Vagina (tissue), 2 donors: ENCODE results near the gene DLG2. TPM values are rescaled to one million over a fixed set of nuclear protein-coding genes. Genes with fewer than 3 reads are reported as not detected.
"Not testable (repeated sequence)": the region's sequence is repeated elsewhere in the genome, so short reads cannot be mapped to it uniquely, and the experiment has no call there.

Experiments
- DNase-seq, 2 donors: peaks; one replicate each; pipeline ENCODE4 v3.0.0-alpha.2; 2017; ENCODE audit errors: extremely low spot score in 2 of 2
- H3K27ac ChIP-seq: fragments of 200-600 bp; sonication (generic); one replicate; pipeline ENCODE4 v1.5.1; 2019
- H3K27me3 ChIP-seq: fragments of 200-600 bp; sonication (generic); one replicate; pipeline ENCODE4 v1.5.1; 2019
- H3K36me3 ChIP-seq, 2 donors: fragments of 200-600 bp; sonication (generic); one replicate each; pipeline ENCODE4 v1.5.1; 2017 to 2019
- H3K4me1 ChIP-seq: fragments of 200-600 bp; sonication (generic); one replicate; pipeline ENCODE4 v1.5.1; 2019
- H3K4me3 ChIP-seq, 2 donors: fragments of 200-600 bp; sonication (generic); 1 replicate in 1 of 2; 2 replicates in 1 of 2; pipeline ENCODE4 v1.5.1; 2016 to 2019
- H3K9me3 ChIP-seq: fragments of 200-600 bp; sonication (generic); one replicate; pipeline ENCODE4 v1.5.1; 2019
- CTCF ChIP-seq, 3 experiments: fragments of 450-650 bp in 2 of 3; fragments of 200-600 bp in 1 of 3; sonication (generic) in 1 of 3; IDR thresholded peaks; one replicate each; pipeline ENCODE4 v1.5.1; 2017 to 2019; ENCODE audit warnings: antibody characterized with exemption in 3 of 3, mild to moderate bottlenecking in 2 of 3, moderate library complexity in 2 of 3
- POLR2A ChIP-seq, 2 donors: fragments of 450-650 bp; IDR thresholded peaks; one replicate each; pipeline ENCODE4 v1.6.1; 2017; ENCODE audit warnings: antibody characterized with exemption in 2 of 2, mild to moderate bottlenecking in 2 of 2, moderate library complexity in 2 of 2
- POLR2AphosphoS5 ChIP-seq, 2 donors: sonication (generic); formaldehyde crosslinking; IDR thresholded peaks; one replicate each; pipeline ENCODE4 v1.9.0; 2017; ENCODE audit warnings: antibody characterized with exemption in 2 of 2, mild to moderate bottlenecking in 2 of 2, low read depth in 1 of 2; ENCODE audit not compliant: insufficient read depth in 1 of 2
- intact Hi-C: fragments of 100-400 bp; cut with DNase I; formaldehyde crosslinking; loops from one replicate; pipeline ENCODE4 v1.15.1; 2023
- total RNA-seq: library from RNA; depleted of rRNA; stranded (reverse); fragments of >200 nt; gene quantifications from one replicate; pipeline ENCODE4 v1.2.3, GENCODE V29; 2016

The DLG2 gene
- total RNA-seq, 1 donor from 2014 or later: 10.1 TPM

GRCh38 chr11:85626496-85626895 lies 648 bp downstream of the DLG2 start:
- Histone ChIP-seq H3K27me3 (no peaks in the 10 kb centered on the region), H3K36me3 (no peaks in the 10 kb centered on the region), H3K4me1 (peaks cover 15% of the 10 kb centered on the region), H3K9me3 (no peaks in the 10 kb centered on the region), H3K4me3 (peak overlapping the region; percentile 65 to 77), H3K27ac (peak overlapping the region; percentile 94)
- no peak for TF ChIP-seq POLR2A (IDR thresholded peaks at IDR 0.05)
- intact Hi-C loops: no loop called here
- no peak for DNase-seq

- DNase-seq: no peak
- Histone ChIP-seq H3K9me3 (no peaks in the 10 kb centered on the region), H3K27ac (no peak overlapping the region)
Measured at GRCh38 chr11:85620256-85620655, 6.9 kb downstream of the DLG2 start.

GRCh38 chr11:85619499-85619898 lies 7.6 kb downstream of the DLG2 start:
- intact Hi-C loops: no loop called here
- no peaks in the 10 kb centered on the region for H3K36me3 ChIP-seq
- no peak overlapping the region for H3K4me3 ChIP-seq
- no peak for TF ChIP-seq POLR2AphosphoS5 (IDR thresholded peaks at IDR 0.05; ENCODE audit: insufficient read depth in 1 of 2, low read depth in 1 of 2)
- TF ChIP-seq CTCF (IDR thresholded peaks at IDR 0.05): no peak
- no peak for TF ChIP-seq POLR2A (IDR thresholded peaks at IDR 0.05)
- H3K9me3 ChIP-seq: no peaks in the 10 kb centered on the region
- H3K4me1 ChIP-seq: no peaks in the 10 kb centered on the region
- no peaks in the 10 kb centered on the region for H3K27me3 ChIP-seq
- no peak overlapping the region for H3K27ac ChIP-seq
- DNase-seq: no peak

More at GRCh38 chr11:85620256-85620655, 6.9 kb downstream of the DLG2 start:
- TF ChIP-seq CTCF (IDR thresholded peaks at IDR 0.05) (no peak), POLR2A (IDR thresholded peaks at IDR 0.05) (no peak), POLR2AphosphoS5 (IDR thresholded peaks at IDR 0.05; ENCODE audit: insufficient read depth in 1 of 2, low read depth in 1 of 2) (no peak)
- H3K4me3 ChIP-seq: no peak overlapping the region
- H3K4me1 ChIP-seq: no peaks in the 10 kb centered on the region
- intact Hi-C loops: no loop called here
- no peaks in the 10 kb centered on the region for H3K27me3 ChIP-seq
- no peaks in the 10 kb centered on the region for H3K36me3 ChIP-seq

GRCh38 chr11:85611643-85612042 lies 15.5 kb downstream of the DLG2 start:
- H3K27me3 ChIP-seq, H3K4me1 ChIP-seq, DNase-seq, H3K36me3 ChIP-seq, H3K9me3 ChIP-seq, H3K27ac ChIP-seq, intact Hi-C loops, H3K4me3 ChIP-seq: not testable (repeated sequence)

- H3K4me3 ChIP-seq, H3K4me1 ChIP-seq, H3K27me3 ChIP-seq, DNase-seq, H3K9me3 ChIP-seq, H3K36me3 ChIP-seq, intact Hi-C loops, H3K27ac ChIP-seq: not testable (repeated sequence)
Measured at GRCh38 chr11:85609286-85609685, 17.9 kb downstream of the DLG2 start.

GRCh38 chr11:85608621-85609020 lies 18.5 kb downstream of the DLG2 start:
- H3K27me3 ChIP-seq, DNase-seq, intact Hi-C loops, H3K4me1 ChIP-seq, H3K36me3 ChIP-seq, H3K27ac ChIP-seq, H3K4me3 ChIP-seq, H3K9me3 ChIP-seq: not testable (repeated sequence)

GRCh38 chr11:85606237-85606636 lies 20.9 kb downstream of the DLG2 start:
- intact Hi-C loops: not testable (repeated sequence)

GRCh38 chr11:85603220-85603619 lies 23.9 kb downstream of the DLG2 start:
- no peak for DNase-seq
- no peaks in the 10 kb centered on the region for H3K4me1 ChIP-seq
- H3K4me3 ChIP-seq: no peak overlapping the region
- H3K9me3 ChIP-seq: no peaks in the 10 kb centered on the region
- TF ChIP-seq POLR2AphosphoS5 (IDR thresholded peaks at IDR 0.05; ENCODE audit: insufficient read depth in 1 of 2, low read depth in 1 of 2) (no peak), POLR2A (IDR thresholded peaks at IDR 0.05) (no peak), CTCF (IDR thresholded peaks at IDR 0.05) (no peak)
- intact Hi-C loops: no loop called here
- H3K36me3 ChIP-seq: no peaks in the 10 kb centered on the region
- H3K27ac ChIP-seq: no peak overlapping the region
- no peaks in the 10 kb centered on the region for H3K27me3 ChIP-seq

More at GRCh38 chr11:85606237-85606636, 20.9 kb downstream of the DLG2 start:
- not testable (repeated sequence) for H3K27me3 ChIP-seq, H3K36me3 ChIP-seq, H3K27ac ChIP-seq, H3K4me3 ChIP-seq, H3K4me1 ChIP-seq, H3K9me3 ChIP-seq, DNase-seq
